CD4-positive, alpha-beta T cell treated with Interleukin-10 for 1 hour (primary cell): ENCODE measurements around the gene RECQL5.

ENCODE experiments used
- DNase-seq: peaks from one replicate; pipeline ENCODE4 v3.0.0-alpha.2; 2020

The RECQL5 gene

GRCh38 chr17:75666959-75667790 lies at the start of gene RECQL5, which contains the start of gene SAP30BP:
TSS of gene RECQL5 (minus strand) at chr17:75667154. CDS start at chr17:75666557, 597 bp downstream.
TSS of gene SAP30BP (plus strand) at chr17:75667338. CDS start at chr17:75667373, 35 bp downstream.
- DNase-seq, result peak; percentile 97

- DNase-seq, result no peak
Observed at GRCh38 chr17:75712446-75712845, 45.5 kb upstream of the RECQL5 start.

GRCh38 chr17:75707079-75707571 lies 40.2 kb upstream of the RECQL5 start:
- DNase-seq, result no peak

GRCh38 chr17:75706042-75706728 lies 39.2 kb upstream of the RECQL5 start:
- no peak for DNase-seq

- no peak for DNase-seq
Observed at GRCh38 chr17:75704963-75705875, 38.3 kb upstream of the RECQL5 start.

GRCh38 chr17:75703591-75703990 lies 36.6 kb upstream of the RECQL5 start:
- no peak for DNase-seq

GRCh38 chr17:75703191-75703590 lies 36.2 kb upstream of the RECQL5 start:
- no peak for DNase-seq

GRCh38 chr17:75701288-75701687 lies 34.3 kb upstream of the RECQL5 start:
- no peak for DNase-seq

GRCh38 chr17:75698659-75699058 lies 31.7 kb upstream of the RECQL5 start:
- no peak for DNase-seq

- no peak for DNase-seq
Observed at GRCh38 chr17:75697651-75698291, 30.8 kb upstream of the RECQL5 start.

- no peak for DNase-seq
Observed at GRCh38 chr17:75695830-75696271, 28.9 kb upstream of the RECQL5 start.

GRCh38 chr17:75695141-75695829 lies 28.3 kb upstream of the RECQL5 start:
- DNase-seq, result no peak

GRCh38 chr17:75694536-75694935 lies 27.6 kb upstream of the RECQL5 start:
- no peak for DNase-seq

- no peak for DNase-seq
Observed at GRCh38 chr17:75693500-75694481, 26.8 kb upstream of the RECQL5 start.

GRCh38 chr17:75692976-75693375 lies 26.0 kb upstream of the RECQL5 start:
- no peak for DNase-seq

GRCh38 chr17:75691801-75692626 lies 25.1 kb upstream of the RECQL5 start:
- DNase-seq, result no peak

GRCh38 chr17:75691371-75691791 lies 24.4 kb upstream of the RECQL5 start:
- DNase-seq, result no peak

- peak; percentile 52 for DNase-seq
Observed at GRCh38 chr17:75689441-75689873, 22.5 kb upstream of the RECQL5 start.

- no peak for DNase-seq
Observed at GRCh38 chr17:75688209-75688825, 21.4 kb upstream of the RECQL5 start.
